Progenitor cell of endocrine pancreas (in vitro differentiated cells): ENCODE data around the gene NPAS1. TPM values are rescaled to one million over a fixed set of nuclear protein-coding genes. Genes with fewer than 3 reads are reported as not detected.

Experiments used
- DNase-seq: peaks from one replicate; pipeline ENCODE4 v3.0.0; 2021; ENCODE audit warnings: low spot score; ENCODE audit not compliant: unreplicated experiment
- H3K27ac Mint-ChIP-seq: 2 replicates; pipeline ENCODE4 v1.8.0; 2021; ENCODE audit warnings: mild to moderate bottlenecking, moderate library complexity, mixed read lengths
- H3K27me3 Mint-ChIP-seq: 2 replicates; pipeline ENCODE4 v1.8.0; 2021; ENCODE audit warnings: mixed read lengths
- H3K36me3 Mint-ChIP-seq: 2 replicates; pipeline ENCODE4 v1.8.0; 2022; ENCODE audit warnings: mixed read lengths; ENCODE audit not compliant: insufficient read depth
- H3K4me1 Mint-ChIP-seq: 2 replicates; pipeline ENCODE4 v1.8.0; 2021; ENCODE audit warnings: low read depth, mixed read lengths
- H3K4me3 Mint-ChIP-seq: 2 replicates; pipeline ENCODE4 v1.8.0; 2021; ENCODE audit warnings: low read depth, mild to moderate bottlenecking, moderate library complexity, mixed read lengths
- H3K9me3 Mint-ChIP-seq: 2 replicates; pipeline ENCODE4 v1.8.0; 2021; ENCODE audit warnings: low read depth, mixed read lengths
- CTCF ChIP-seq: fragments of 200-600 bp; sonication (generic); IDR thresholded peaks from one replicate; pipeline ENCODE4 v1.5.0; 2021; ENCODE audit warnings: antibody characterized with exemption, mild to moderate bottlenecking; ENCODE audit not compliant: unreplicated experiment
- total RNA-seq: library from RNA; stranded (reverse); gene quantifications from 2 replicates; pipeline ENCODE4 v1.2.1, GENCODE V29; 2021

The NPAS1 gene
- total RNA-seq, 1 donor from 2014 or later: 2.4 TPM

GRCh38 chr19:47012617-47013016, 7.0 kb upstream of the NPAS1 start:
- H3K9me3 Mint-ChIP-seq: no peaks in the 10 kb centered on the region
- no peak overlapping the region for H3K4me3 Mint-ChIP-seq
- no peaks in the 10 kb centered on the region for H3K36me3 Mint-ChIP-seq
- H3K4me1 Mint-ChIP-seq: no peaks in the 10 kb centered on the region
- no peak for TF ChIP-seq CTCF
- DNase-seq: no peak
- H3K27me3 Mint-ChIP-seq: peaks cover 21% of the 10 kb centered on the region
- H3K27ac Mint-ChIP-seq: no peak overlapping the region

GRCh38 chr19:47013041-47013517, 6.6 kb upstream of the NPAS1 start:
- H3K27ac Mint-ChIP-seq: no peak overlapping the region

GRCh38 chr19:47018923-47019322, 714 bp upstream of the NPAS1 start:
- no peak overlapping the region for H3K27ac Mint-ChIP-seq
- H3K36me3 Mint-ChIP-seq: no peaks in the 10 kb centered on the region
- peaks cover 6% of the 10 kb centered on the region for H3K4me1 Mint-ChIP-seq
- no peak for TF ChIP-seq CTCF
- H3K9me3 Mint-ChIP-seq: no peaks in the 10 kb centered on the region
- peak overlapping the region; percentile 21 for H3K4me3 Mint-ChIP-seq
- H3K27me3 Mint-ChIP-seq: peaks cover 53% of the 10 kb centered on the region
- no peak for DNase-seq

More at GRCh38 chr19:47013041-47013517, 6.6 kb upstream of the NPAS1 start:
- H3K9me3 Mint-ChIP-seq: no peaks in the 10 kb centered on the region
- no peaks in the 10 kb centered on the region for H3K36me3 Mint-ChIP-seq
- peak; percentile 99 for TF ChIP-seq CTCF
- H3K27me3 Mint-ChIP-seq: peaks cover 21% of the 10 kb centered on the region
- H3K4me1 Mint-ChIP-seq: no peaks in the 10 kb centered on the region
- DNase-seq: peak; percentile 79
- H3K4me3 Mint-ChIP-seq: no peak overlapping the region

- Mint-ChIP-seq H3K36me3 (no peaks in the 10 kb centered on the region), H3K4me3 (peak overlapping the region; percentile 16), H3K9me3 (no peaks in the 10 kb centered on the region), H3K27ac (no peak overlapping the region), H3K27me3 (peaks cover 58% of the 10 kb centered on the region), H3K4me1 (peaks cover 6% of the 10 kb centered on the region)
- DNase-seq: no peak
- TF ChIP-seq CTCF: no peak
Observed at GRCh38 chr19:47020132-47020805, 632 bp downstream of the NPAS1 start.

- no peak for DNase-seq
- H3K4me3 Mint-ChIP-seq: no peak overlapping the region
Observed at GRCh38 chr19:47020992-47021496, 1.4 kb downstream of the NPAS1 start.

More at GRCh38 chr19:47020992-47021496, 1.4 kb downstream of the NPAS1 start:
- no peaks in the 10 kb centered on the region for H3K36me3 Mint-ChIP-seq
- TF ChIP-seq CTCF: no peak
- no peak overlapping the region for H3K27ac Mint-ChIP-seq
- H3K27me3 Mint-ChIP-seq: peaks cover 61% of the 10 kb centered on the region
- H3K4me1 Mint-ChIP-seq: peaks cover 6% of the 10 kb centered on the region
- no peaks in the 10 kb centered on the region for H3K9me3 Mint-ChIP-seq
